Hair follicle dermal papilla cell (primary cell): ENCODE results near the gene METTL2A. TPM values are rescaled to one million over a fixed set of nuclear protein-coding genes. Genes with fewer than 3 reads are reported as not detected.

Experiments used
- small RNA-seq: library from RNA; depleted of rRNA; stranded (forward); fragments of <200 nt; gene quantifications from one replicate; pipeline ENCODE3, GENCODE V24; 2012
- total RNA-seq: library from RNA; depleted of rRNA; stranded (reverse); fragments of >200 nt; gene quantifications from 2 replicates; pipeline ENCODE4 v1.2.3, GENCODE V29; 2012

Gene METTL2A
- 18.8 and 19.6 TPM in 2 replicates for total RNA-seq

GRCh38 chr17:62423647-62424461, at the start of gene METTL2A:
Gene METTL2A, plus strand, starts transcription at chr17:62423897. Its CDS starts 6 bp downstream, at chr17:62423903.

DNA sequence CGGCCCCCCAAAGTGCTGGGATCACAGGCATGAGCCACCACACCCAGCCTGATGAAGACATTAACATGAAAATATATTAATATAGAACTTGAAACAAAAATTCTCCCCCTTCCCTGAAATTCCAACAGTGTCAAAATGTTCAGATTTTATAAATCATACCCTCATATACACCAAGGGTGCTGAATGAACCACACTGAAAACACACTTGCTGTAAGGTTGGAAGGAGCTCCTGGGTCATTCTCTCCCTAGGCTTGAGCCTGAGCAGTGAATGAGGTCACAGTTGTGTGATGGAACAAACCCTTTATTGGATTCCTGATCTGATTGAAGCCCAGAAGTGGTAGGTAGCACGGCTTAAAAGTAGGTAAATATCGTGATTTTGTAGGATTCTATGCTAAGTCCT, 43.4 kb upstream of the METTL2A start, which contains the start of gene EFCAB3:
Gene EFCAB3 (plus strand): TSS at position 301 of the 400 bp plus-strand sequence. CDS start 2,427 bp downstream, outside the sequence.

GRCh38 chr17:62478424-62478879, 54.8 kb downstream of the METTL2A start, which contains the start of gene TLK2:
Gene TLK2, plus strand, starts transcription at chr17:62478825. Its CDS starts 2,301 bp downstream, at chr17:62481126.

Small RNAs within 50 kb of the gene (small RNA-seq; reads per million reads assigned to genes)
- gene RNU7-52P, result not detected

Other genes starting within 250 kb of the METTL2A start
- not detected in 2 replicates for gene EFCAB3, start 43.3 kb upstream of the METTL2A start, total RNA-seq
- 52.0 and 82.9 TPM in 2 replicates for gene TLK2, start 54.9 kb downstream of the METTL2A start, total RNA-seq
- 285 and 465 TPM in 2 replicates for gene MRC2, start 203.8 kb downstream of the METTL2A start, total RNA-seq